SK-N-SH treated with all-trans-retinoic acid at 6 μM for 48 hours (cell line): ENCODE measurements around the gene ATF1.

Experiments used
- ARNTL ChIP-seq: fragments of 450-650 bp; formaldehyde crosslinking; IDR thresholded peaks from 2 replicates; pipeline ENCODE4 v1.5.0; 2020; ENCODE audit warnings: low read depth, mild to moderate bottlenecking, moderate library complexity, borderline replicate concordance
- BACH2 ChIP-seq: fragments of 250-450 bp; sonication (Bioruptor Pico); IDR thresholded peaks from 2 replicates; pipeline ENCODE4 v1.9.0; 2021; ENCODE audit warnings: mild to moderate bottlenecking, borderline replicate concordance
- ISL1 ChIP-seq: fragments of 250-450 bp; sonication (Bioruptor Pico); IDR thresholded peaks from 2 replicates; pipeline ENCODE4 v2.1.2; 2022; ENCODE audit warnings: mild to moderate bottlenecking, moderate library complexity
- POU6F1 ChIP-seq: fragments of 250-450 bp; sonication (Bioruptor Pico); IDR thresholded peaks from 2 replicates; pipeline ENCODE4 v1.8.0; 2021; ENCODE audit warnings: low read depth, mild to moderate bottlenecking, moderate library complexity, borderline replicate concordance
- RARB ChIP-seq: fragments of 250-450 bp; sonication (Bioruptor Pico); IDR thresholded peaks from 2 replicates; pipeline ENCODE4 v1.8.0; 2021; ENCODE audit warnings: mild to moderate bottlenecking, moderate library complexity
- SNAI2 ChIP-seq: fragments of 250-450 bp; sonication (Bioruptor Pico); IDR thresholded peaks from 2 replicates; pipeline ENCODE4 v1.5.0; 2020; ENCODE audit warnings: mild to moderate bottlenecking, moderate library complexity
- ZNF565 ChIP-seq: fragments of 450-650 bp; formaldehyde crosslinking; conservative IDR thresholded peaks from 2 replicates; pipeline ENCODE4 v1.5.0; 2020; ENCODE audit warnings: low read depth, mild to moderate bottlenecking, moderate library complexity
- TF ChIP-seq, protein P1 (sequence below): fragments of 250-450 bp; sonication (Bioruptor Pico); IDR thresholded peaks from 2 replicates; pipeline ENCODE4 v1.8.0; 2020; ENCODE audit warnings: mild to moderate bottlenecking, moderate library complexity, borderline replicate concordance

GRCh38 chr12:50742776-50743175 is 21.1 kb upstream of the ATF1 start:
- TF ChIP-seq ARNTL (CRISPR knock-in tag) (no peak), ISL1 (CRISPR knock-in tag) (no peak), POU6F1 (CRISPR knock-in tag) (no peak), BACH2 (CRISPR knock-in tag) (no peak), SNAI2 (CRISPR knock-in tag) (no peak), ZNF565 (CRISPR knock-in tag) (no peak), RARB (CRISPR knock-in tag) (no peak)
- TF ChIP-seq, protein P1, sequence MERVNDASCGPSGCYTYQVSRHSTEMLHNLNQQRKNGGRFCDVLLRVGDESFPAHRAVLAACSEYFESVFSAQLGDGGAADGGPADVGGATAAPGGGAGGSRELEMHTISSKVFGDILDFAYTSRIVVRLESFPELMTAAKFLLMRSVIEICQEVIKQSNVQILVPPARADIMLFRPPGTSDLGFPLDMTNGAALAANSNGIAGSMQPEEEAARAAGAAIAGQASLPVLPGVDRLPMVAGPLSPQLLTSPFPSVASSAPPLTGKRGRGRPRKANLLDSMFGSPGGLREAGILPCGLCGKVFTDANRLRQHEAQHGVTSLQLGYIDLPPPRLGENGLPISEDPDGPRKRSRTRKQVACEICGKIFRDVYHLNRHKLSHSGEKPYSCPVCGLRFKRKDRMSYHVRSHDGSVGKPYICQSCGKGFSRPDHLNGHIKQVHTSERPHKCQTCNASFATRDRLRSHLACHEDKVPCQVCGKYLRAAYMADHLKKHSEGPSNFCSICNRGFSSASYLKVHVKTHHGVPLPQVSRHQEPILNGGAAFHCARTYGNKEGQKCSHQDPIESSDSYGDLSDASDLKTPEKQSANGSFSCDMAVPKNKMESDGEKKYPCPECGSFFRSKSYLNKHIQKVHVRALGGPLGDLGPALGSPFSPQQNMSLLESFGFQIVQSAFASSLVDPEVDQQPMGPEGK, result no peak
